Stimulated activated CD8-positive, alpha-beta memory T cell treated with anti-CD3 and anti-CD28 coated beads, Interleukin-2, amount 100 ng/mL, for 1 hour (primary cell): ENCODE data around the gene NEIL3.

Source experiments
- DNase-seq, 2 donors: peaks; one replicate each; pipeline ENCODE4 v3.0.0-alpha.2; 2020; ENCODE audit warnings: low read depth in 2 of 2

NEIL3 gene

DNA sequence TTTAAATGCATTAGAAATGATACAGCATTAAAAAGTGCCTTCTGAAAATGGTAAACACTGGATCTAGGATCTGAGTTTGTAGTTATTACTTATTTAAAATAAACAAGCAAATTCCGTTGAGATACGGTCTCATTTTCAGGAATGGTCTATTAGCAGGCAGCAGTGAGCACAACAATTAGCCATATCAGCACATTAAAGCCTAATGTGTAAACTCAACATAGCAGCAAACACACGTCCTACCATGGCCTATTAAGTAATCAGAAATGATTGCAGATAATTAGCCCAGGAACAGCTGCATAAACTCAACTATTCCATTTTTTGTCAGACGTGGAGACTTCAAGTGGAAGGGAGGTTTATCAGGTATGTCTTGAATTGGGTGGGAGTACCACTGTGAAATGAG, 61.8 kb downstream of the NEIL3 start:
- DNase-seq = no peak

DNA sequence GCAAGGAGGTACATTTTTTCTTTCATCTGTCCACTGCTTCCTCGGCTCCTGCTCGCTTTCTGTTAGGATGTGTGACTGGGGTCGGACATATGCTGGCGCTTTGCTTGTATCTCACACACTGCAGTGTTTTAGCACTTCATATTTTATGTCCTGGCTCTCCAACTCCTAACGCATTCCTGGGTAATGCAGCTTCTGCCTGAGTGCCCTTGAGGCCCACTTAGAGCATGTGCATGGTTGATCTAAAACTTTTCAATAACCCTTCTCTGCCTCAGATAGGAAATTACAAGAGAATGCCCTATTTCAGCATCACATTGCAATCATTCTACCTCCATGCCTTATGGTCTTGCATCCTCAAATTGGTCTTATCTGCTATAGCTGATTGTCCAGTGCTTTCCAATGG, 65.3 kb downstream of the NEIL3 start:
- no peak for DNase-seq

DNA sequence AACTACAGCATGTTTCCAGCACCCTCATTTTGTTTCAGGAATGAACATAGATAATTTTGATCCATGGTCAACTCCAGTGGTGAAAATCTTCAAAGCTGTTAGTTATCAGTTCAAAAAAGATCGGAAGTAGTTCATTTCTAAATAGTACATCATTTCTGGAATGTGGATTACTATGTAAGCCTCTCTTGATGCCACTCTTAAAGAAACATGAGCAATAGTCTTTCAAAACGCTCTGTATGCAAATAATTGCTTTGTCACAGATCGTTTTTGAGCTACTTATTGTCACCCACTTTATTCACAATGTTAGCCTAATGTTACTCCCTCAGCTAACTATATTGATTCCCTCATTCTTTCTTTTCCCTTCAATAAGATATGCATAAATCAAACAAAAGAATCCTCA, 65.7 kb downstream of the NEIL3 start:
- DNase-seq = no peak

DNA sequence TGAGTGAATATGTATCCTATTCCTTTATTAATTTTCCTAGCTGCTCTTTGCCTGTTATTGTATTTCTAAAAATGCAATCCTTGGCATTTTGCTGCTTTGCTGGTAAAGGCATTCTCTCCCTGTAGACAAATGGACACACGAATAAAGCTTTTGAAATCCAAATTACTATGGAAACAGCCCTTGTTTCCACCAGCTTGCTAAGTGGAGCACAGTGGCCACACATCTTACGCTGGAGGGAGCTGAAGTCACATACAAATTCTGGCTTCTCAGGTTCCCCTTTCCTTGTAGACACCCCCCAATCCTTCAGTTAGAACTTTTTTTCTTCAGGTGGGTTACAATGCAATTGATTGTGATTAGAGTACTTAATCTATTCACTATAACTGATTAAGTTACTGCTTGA, 66.3 kb downstream of the NEIL3 start:
- no peak for DNase-seq

DNA sequence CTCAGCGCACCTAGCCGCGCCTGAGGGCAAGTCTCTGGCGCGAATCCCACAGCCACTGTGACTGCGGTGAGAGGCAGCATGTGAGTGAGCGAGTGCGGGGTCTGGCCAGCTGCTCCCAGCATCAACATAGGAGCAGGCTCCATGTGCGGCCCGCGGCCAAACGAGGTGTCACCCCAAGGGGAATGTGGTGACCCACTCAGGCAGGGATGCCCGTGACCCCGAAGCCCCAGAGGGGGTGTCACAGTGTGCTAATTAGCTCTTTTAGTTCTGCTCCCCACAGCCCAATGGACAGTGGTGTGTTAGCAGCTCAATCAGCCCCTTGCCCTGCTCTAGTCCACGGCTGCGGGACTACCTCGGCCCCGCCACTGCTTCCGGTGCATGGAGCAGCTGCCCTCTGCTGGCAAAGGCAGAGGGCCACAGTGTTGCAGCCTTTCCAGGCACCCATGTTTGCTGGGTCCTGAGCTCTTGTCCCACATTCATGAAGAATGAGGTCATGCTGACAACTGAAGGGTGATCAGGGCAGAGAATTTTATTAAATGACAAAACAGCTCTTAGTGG, 71.1 kb downstream of the NEIL3 start:
- DNase-seq = no peak

DNA sequence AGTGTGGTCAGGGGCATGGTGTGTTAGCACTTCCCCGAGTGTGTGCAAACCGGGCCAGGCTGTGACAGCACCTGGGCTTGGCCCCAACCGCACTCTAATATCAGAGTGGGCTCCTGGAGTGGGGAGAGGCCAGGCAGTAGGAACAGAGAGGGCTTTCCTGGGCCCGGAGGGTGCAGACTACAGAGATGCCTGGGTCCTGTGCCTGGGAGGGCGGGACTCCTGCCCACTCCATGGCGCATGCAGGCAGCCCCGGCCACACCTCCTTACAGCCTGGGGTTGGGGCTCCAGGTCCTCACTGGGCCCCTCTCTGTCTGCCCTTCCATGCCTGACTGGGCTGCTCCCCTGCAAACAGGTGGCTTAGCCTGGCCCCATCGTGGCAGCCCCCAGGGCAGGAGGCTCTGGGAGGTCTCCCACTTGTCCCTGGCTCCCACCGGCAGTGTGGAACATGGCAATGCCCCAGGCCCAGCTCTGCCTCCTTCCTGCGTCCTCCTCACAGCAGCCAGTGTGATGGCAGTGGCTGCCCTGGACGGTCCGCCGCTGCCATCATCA, 72.2 kb downstream of the NEIL3 start:
- no peak for DNase-seq

DNA sequence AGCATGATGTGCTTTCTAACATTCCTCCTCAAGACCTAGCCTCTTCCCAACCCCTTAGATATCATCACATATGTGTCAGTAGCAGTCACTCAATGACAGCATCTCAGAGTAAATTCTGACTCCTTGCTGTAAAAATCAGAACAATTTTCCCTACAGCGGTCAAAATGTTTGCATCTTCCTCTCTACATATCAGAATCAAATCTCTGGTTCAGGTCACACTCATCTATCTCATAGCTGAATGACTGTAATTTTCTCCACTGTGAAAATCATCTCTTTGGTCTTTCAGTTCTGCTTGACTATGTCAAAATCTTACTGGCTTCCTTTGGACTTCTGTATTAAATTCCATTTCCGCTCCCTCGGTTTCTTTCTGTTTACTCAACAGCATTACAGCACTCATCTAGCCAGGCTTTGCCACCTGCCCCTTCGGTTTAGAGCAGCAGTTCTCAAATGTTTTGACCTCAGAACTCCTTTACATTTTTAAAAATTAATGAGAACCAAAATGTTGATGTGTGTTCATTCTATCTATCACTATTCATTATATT, 75.3 kb downstream of the NEIL3 start:
- DNase-seq = no peak

DNA sequence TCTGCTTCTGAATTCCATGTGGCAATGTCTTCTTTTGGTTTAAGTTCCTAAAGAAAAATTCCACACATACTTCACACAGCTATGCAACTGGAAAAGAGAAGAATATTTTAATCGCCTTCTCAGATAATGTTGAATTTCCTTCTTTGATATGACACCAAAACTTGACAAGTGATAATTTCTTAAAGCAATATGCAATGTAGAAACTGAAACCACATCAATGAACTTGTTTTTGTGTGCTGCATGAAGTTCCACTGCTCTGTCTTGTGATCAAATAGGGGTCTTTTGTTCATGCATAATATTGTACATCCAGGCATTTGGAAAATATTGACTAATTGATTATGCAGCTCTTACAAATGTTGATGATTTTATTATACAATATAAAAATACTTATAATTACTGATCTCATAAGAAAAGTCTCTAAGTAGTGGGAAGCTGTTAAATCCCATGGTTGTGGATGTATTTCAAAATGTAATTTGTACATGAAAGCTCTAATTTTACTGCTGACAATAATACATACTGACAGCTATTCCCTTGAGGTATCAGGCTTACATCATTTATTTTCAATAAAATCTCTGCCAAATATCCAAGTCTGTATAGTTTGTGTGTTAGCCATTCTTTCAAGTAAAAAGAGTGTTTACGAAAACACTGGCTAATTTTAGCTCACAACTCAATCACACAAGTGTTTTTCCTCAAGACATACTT, 76.1 kb downstream of the NEIL3 start:
- DNase-seq = no peak

DNA sequence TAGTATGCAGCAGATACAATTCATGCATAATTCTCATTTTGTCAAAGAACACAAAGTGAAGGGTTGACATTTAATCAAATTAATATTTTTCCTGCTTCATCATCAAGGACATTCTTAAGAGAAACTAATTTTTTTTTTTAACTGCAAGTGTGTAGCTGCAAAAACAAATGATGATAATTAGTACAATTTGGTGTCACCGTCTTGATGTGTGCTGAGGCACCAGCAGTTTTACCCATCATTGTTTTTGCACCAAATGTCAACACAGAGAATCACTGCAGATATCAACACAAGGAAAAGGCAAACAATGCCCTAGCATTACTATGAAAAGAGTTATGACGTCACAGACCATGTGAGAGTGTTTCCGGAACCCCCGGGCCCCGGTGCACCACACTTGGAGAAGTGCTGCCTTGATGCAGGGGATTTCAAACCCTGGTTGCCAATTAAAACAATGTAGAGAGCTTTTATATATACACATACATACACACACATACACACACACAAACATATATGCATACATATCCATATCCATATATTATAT, 76.7 kb downstream of the NEIL3 start:
- no peak for DNase-seq

DNA sequence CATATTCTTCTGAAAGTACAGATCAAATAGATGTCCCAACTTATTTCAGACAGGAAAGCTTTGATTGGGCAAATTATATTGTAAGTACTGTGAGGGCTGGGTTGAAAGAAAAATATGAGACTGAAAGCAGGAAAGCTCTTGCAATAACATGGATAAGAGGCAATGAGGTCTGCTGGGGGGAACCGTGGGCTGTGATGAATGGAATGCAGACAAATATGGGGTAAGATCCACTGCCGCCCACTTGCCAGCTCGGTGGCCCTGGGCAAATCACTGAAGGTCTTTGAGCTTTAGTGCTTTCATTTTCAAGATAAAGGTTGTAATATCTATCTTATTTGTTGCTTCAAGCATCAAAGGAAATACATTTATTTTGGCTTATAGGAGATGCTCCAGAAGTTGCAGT, 81.6 kb downstream of the NEIL3 start:
- DNase-seq = no peak

DNA sequence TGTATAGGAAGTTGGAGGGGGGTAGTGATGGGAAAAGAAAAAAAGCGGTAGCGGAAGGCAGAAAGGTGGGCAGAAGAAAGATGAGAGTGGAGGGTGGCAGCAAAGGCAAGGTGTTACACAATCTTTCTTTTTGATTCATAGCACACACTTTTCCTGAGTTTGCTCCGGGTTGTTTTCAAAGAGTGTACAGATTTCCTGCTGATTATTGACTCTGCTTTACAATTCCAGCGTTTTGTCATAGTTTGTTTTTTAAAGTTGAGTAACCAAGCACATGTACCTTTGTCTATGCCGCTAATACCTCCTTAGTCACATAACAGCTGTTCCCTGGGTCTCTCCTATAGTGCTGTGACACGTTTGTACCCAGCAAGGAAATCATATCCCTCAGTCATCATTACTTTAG, 82.3 kb downstream of the NEIL3 start:
- no peak for DNase-seq

DNA sequence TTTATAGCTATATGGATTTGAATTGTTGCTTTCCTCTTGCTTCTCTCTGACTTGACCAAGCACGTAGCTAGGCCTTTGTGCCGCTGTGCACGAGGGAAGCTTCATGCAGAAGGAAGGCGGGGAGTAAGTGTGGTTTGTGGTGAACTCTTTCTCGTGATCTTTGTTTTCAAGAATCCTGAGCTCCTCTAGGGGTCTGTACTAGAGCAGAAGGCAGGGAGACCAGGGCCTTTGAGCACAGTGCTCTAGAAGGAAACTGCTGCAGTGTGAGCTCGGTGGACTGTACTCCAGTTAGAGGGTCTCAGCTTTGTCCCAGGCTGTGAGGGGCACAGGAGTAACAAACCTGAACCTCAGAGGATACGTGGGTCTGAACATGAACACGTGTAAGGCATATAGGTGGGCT, 83.6 kb downstream of the NEIL3 start:
- DNase-seq = no peak

DNA sequence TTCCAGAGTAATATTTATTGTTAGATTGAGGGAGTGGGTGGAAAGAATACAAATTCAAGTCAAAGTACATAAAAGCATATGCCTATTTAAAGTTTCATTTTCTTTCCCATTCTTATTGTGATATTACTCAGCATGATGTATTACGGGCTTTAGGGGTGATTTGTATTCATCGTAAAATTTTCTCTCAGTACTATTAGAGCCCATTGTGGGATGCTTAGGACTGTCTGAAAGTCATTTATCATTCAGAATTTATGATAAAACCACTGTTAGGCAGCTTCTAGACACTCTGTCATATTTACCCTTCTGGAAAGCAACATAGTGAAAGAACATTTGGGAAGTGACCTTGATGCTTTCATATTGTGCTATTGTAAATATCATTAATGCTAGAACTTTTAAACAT, 86.7 kb downstream of the NEIL3 start:
- DNase-seq = no peak

DNA sequence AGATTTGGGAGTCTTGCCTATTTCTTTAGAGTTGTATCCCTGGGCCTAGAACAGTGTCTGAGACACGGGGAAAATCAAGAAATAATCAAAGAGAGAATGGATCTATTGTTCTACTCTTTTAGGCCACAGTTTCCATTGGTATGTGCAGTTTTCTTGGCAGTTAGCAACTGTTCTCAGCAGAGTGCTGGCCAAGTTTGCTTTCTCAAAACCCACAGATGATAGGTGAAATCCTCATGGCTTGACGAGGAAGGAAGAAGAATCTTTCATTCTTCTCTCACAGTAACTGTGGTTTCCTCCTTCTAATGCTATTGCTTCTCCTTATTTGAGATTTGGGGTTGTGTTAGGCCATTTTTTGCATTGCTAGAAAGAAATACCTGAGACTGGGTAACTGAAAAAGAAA, 90.4 kb downstream of the NEIL3 start:
- no peak for DNase-seq

DNA sequence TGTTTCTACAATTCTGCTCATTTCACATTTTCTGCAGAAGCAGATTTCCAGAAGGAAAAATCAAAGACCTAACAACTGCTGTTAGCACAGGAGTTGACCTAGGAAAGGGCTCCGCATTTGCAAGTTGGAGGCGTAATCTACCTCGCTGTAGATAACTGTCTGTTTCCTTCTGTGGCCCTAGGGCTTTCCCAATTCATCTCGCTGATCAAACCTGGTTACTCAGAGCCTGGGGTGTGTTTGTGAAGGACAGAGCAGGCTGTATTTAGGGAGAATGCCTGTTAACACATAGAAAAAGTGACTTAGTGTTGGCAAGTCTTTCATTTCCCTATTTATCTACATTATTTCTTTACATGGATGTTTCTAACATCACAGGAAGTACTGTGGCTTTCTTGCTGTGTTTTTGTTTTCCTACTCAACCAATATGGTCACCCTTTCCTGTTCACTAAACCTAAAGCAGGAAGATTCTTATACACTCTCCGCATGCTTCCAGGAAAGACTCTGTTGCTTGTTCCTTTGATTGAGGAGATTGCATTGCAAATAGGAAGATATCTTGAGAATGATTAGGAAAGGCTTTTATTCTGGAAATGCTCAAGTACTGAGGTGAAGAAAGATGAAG, 92.1 kb downstream of the NEIL3 start:
- no peak for DNase-seq

DNA sequence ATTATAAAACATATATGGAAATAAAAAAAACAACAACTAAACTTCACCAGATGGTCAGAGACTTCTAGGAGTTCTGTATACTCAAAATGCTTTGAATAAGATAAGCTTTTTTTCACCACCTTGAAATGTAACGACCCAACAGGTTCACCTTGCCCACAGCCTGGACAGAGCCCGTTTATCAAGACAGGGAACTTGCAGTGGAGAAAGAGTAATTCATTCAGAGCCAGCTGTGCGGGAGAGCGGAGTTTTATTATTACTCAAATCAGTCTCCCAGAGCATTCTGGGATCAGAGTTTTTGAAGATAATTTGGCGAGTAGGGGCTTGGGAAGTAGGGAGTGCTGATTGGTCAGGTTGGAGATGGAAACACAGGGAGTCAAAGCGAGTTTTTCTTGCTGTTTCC, 94.1 kb downstream of the NEIL3 start:
- DNase-seq = no peak

DNA sequence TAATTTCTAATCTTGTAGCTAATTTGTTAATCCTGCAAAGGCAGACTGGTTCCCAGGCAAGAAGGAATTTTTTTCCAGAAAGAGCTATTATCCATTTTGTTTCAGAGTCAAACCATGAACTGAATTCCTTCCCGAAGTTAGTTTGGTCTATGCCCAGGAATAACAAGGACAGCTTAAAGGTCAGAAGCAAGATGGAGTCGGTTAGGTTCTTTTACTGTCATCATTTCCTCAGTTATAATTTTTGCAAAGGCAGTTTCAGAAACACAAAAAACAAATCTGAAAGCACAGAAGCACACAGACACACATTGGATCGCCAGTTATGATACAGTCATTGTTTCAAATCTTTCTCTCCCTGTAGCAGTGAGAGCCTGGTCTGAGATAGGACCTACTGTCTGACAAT, 94.7 kb downstream of the NEIL3 start:
- DNase-seq = no peak

DNA sequence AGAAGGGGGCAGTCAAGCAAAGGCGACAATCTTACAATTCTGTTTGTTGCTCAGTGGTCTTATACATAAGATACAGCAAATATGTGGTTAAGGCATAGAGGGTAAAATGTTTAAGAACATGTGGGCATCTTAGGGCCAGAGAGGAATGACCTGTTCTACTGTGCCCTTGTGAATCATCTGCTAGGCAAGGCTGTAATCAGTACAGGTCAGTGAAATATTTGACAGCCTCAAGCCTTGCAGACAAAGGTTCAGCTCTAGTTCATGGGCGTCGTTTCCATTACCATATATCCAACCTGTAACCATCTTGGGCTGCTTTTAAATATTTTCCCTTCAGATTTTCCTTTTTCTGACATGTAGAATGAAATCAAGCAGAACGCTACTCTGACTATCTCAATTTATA, 95.3 kb downstream of the NEIL3 start:
- no peak for DNase-seq

DNA sequence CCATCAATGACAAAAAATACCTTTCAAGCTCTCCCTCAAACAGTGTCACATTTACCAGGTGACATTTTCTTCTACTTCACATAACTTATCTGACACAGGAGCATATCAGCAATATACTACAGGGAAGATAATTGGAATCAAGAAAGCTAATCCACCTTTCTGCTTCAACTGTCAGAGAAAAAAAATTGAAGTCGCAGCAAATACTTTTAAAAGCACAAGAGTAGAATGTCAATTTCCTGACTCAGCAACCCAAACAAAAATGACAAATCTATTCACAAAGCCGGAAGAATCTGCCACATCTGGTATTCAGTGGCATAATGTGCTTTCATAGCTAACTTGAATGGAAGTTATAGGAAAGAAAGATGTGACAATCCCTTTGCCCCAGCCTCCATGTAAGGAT, 95.8 kb downstream of the NEIL3 start:
- no peak for DNase-seq

DNA sequence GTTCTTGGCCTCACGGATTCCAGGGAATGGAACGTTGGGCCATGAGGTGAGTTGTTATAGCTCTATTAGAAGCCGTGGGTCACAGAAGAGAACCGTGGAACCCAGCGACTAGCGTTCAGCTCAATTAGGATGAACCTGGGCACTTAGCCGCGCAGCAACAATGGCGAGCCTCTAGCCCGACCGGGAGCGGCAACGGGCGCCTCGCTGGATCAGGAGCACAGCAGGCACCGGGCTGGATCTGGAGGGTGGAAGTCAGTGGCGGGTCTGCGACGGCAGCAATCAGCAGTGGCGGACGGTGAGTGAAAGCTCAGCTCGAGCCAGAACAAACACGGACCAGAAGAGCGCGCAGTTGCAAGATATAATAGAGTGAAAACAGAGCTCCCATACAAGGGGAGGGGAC, 98.3 kb downstream of the NEIL3 start:
- no peak for DNase-seq

DNA sequence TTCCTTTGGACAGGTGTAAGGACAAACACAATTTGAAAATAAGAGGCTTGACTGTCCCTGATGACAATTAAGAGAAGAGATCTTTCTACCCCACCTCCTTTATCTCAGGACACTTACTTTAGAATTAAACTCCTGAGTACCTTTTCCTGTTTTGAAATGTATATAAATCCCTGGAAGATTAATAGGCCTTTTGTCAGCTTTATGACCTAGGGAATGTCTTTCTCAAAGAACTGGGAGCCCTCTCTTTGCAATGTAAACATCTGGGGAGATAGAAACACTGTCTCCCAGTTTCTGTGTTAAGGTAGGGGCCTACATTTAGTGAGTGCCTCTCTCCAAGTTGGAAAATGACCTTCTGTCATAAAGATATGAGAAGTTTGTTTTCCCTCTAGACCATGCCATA, 100.9 kb downstream of the NEIL3 start:
- no peak for DNase-seq

DNA sequence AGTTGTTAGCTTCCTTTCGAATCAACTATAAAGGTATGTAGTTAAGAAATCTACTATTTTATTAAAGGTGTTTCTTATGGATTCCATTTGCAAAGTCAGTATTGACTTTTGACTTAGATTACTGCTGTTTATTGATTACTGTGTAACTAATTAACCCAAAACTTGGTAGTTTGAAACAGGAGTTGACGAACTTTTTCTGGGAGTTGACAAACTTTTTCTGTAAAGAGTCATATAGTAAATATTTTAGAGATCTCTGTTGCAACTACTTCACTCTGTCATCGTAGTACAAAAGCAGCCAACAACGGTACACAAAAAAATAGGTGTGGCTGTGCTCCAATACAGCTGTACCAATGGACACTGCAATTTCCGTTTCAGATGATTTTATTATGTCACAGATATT, 102.3 kb downstream of the NEIL3 start:
- no peak for DNase-seq
